WTC11 (cell line): ENCODE results near the gene PLEKHN1.

Experiments
- ARID4B ChIP-seq: sonication (generic); formaldehyde crosslinking; IDR thresholded peaks from 2 replicates; pipeline ENCODE4 v1.8.0; 2023; ENCODE audit warnings: missing genetic modification reagents, mild to moderate bottlenecking, borderline replicate concordance
- CREM ChIP-seq: sonication (generic); formaldehyde crosslinking; IDR thresholded peaks from 2 replicates; pipeline ENCODE4 v1.8.1; 2022; ENCODE audit warnings: mild to moderate bottlenecking, missing genetic modification reagents, moderate library complexity
- CTCF ChIP-seq: fragments of 200-600 bp; IDR thresholded peaks from 2 replicates; pipeline ENCODE4 v1.8.0; 2022; ENCODE audit warnings: antibody characterized with exemption
- HMGXB4 ChIP-seq: sonication (generic); formaldehyde crosslinking; IDR thresholded peaks from 2 replicates; pipeline ENCODE4 v1.8.1; 2023; ENCODE audit warnings: mild to moderate bottlenecking, moderate library complexity, missing genetic modification reagents
- JUN ChIP-seq: sonication (generic); formaldehyde crosslinking; IDR thresholded peaks from 2 replicates; pipeline ENCODE4 v1.8.0; 2023; ENCODE audit warnings: mild to moderate bottlenecking, missing genetic modification reagents
- PRRX2 ChIP-seq: fragments of 250-450 bp; sonication (Bioruptor Pico); IDR thresholded peaks from 2 replicates; pipeline ENCODE4 v1.8.0; 2021; ENCODE audit warnings: mild to moderate bottlenecking
- SP1 ChIP-seq: sonication (generic); formaldehyde crosslinking; conservative IDR thresholded peaks from 2 replicates; pipeline ENCODE4 v1.8.1; 2022; ENCODE audit warnings: missing genetic modification reagents
- USF2 ChIP-seq: sonication (generic); formaldehyde crosslinking; IDR thresholded peaks from 2 replicates; pipeline ENCODE4 v1.8.1; 2023; ENCODE audit warnings: mild to moderate bottlenecking, missing genetic modification reagents, moderate library complexity

- TF ChIP-seq CREM, result no peak
- TF ChIP-seq CTCF, result no peak
- TF ChIP-seq JUN (CRISPR knock-in tag), result no peak
- TF ChIP-seq HMGXB4 (CRISPR knock-in tag), result no peak
- TF ChIP-seq PRRX2 (CRISPR knock-in tag), result no peak
- no peak for TF ChIP-seq SP1
- TF ChIP-seq USF2 (CRISPR knock-in tag), result no peak
- no peak for TF ChIP-seq ARID4B (CRISPR knock-in tag)
Observed at GRCh38 chr1:919271-919872, 46.9 kb upstream of the PLEKHN1 start.
